RKO (cell line): ENCODE measurements around the gene RLN3.

ENCODE experiments used
- DNase-seq: peaks from one replicate; pipeline ENCODE4 v3.0.0-alpha.2; 2016; ENCODE audit warnings: low spot score

Gene RLN3, protein sequence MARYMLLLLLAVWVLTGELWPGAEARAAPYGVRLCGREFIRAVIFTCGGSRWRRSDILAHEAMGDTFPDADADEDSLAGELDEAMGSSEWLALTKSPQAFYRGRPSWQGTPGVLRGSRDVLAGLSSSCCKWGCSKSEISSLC

DNA sequence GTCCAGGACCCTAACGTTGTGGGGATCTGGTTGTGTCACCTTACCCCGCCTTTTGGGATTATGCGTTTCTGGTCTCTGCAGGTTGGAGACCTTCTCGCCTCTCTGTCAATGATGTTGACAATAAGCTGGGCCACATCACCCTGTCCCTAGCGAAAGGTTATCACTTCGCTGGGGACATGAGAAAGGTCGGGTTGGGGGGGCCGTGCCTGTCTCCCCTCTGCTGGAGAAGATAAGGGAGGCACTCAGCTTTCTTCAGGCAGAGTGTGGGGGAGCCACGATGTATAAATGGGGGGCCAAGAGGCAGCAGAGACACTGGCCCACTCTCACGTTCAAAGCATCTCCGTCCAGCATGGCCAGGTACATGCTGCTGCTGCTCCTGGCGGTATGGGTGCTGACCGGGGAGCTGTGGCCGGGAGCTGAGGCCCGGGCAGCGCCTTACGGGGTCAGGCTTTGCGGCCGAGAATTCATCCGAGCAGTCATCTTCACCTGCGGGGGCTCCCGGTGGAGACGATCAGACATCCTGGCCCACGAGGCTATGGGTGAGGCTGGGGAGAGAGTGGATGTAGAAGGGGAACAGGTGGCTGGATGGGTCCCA is at the start of gene RLN3:
Gene RLN3, plus strand, starts transcription at position 293 of the 595 bp plus-strand sequence. Its CDS starts 57 bp downstream, at position 350.
- no peak for DNase-seq

- DNase-seq: no peak
Measured at GRCh38 chr19:13978351-13979243, 49.4 kb upstream of the RLN3 start.

GRCh38 chr19:13979244-13979615 is 48.7 kb upstream of the RLN3 start:
- DNase-seq: no peak

- DNase-seq: no peak
Measured at GRCh38 chr19:13979686-13980085, 48.3 kb upstream of the RLN3 start.

DNA sequence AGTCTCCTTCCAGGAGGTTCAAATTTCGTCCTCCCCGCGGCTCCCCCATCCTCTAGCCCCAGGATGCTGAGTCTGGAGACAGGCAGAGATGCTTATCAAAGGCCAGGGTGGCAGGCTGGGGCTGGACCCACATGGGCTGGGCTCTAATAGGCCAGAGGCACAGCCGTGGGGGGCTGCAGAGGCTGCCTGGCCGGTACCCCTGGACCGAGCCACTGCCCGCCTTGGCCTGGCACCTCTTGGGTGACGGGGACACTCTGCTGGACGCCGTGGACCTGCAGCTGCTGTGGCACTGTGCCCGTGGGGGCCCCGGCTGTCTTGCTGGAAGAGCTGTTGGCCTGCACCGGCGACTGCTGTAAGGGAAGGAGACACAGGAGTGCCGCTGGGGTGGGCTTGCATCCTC is 47.6 kb upstream of the RLN3 start:
- no peak for DNase-seq

DNA sequence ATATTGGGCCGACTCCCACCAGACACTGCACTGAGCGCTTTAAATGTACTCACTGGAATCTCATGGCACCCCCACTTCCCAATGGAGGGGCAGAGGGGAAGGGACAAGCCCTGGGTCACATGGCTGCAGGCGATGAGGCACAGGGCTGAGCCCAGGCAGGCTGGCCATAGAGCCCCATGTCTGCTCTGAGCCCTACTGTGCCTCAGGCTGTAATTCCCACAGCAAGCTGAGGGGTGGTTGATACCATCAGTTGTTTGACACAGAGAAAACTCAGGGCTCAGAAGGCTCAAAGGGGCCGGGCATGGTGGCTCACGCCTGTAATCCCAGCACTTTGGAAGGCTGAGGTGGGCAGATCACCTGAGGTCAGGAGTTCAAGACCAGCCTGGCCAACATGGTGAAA is 46.9 kb upstream of the RLN3 start:
- DNase-seq: no peak

GRCh38 chr19:13981467-13981866 is 46.5 kb upstream of the RLN3 start:
- no peak for DNase-seq

DNA sequence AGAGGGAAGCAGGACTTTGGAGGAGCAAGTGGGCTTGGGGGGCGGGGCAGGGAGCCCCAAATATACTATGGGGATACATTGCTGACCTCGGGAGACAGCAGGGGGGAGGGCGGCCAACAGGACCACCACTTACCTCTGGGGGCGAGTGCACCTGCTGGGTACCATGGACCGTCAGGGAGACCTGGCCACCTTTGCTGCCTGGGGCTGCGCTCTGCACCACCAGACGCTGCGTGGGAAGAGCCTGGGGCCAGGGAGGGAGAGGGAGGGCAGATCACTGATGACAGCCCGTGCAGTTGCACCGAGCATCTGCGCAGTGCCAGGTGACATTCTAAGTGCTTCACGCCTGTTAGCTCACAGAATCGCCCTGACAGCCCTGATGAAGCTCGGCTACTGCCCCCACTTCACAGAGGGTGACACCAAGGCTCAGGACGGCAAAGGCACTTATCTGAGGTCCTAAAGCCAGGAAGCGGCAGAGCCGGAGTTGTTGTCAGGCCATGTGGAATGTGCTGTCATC is 45.9 kb upstream of the RLN3 start:
- DNase-seq: no peak

GRCh38 chr19:13982773-13983172 is 45.2 kb upstream of the RLN3 start:
- DNase-seq: no peak

DNA sequence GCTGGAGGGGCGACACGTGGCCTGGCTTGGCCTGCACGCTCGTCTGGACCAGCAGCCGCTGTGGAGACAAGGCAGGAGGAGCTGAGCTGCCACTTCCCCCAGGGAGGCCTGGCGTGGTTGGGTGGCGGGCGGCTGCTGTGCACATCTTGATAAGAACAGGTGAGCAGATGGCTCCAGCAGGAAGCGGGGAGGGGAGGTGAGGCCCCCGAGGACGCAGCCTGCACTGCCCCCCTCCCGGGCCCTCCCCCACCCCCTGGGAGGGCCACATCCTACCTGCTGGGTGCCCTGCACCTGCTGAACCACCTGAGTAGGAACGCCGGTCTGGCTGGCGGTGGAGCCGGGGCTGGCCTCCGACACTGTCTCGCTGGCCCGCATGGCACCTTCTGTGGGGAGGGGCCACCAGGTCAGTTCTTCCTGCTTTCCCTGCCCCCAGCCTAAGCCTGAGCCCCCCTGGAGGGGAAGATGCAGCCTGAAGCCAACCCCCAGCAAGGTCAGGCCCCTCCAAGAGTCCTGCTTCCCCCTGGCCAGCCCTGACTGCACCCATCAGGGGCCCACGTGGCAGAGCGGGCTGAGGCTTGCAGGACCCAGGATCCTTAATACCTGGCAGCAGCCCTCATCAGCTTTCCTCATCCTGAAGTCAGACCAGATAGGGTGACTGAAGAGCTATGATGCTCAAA is 44.6 kb upstream of the RLN3 start:
- no peak for DNase-seq

DNA sequence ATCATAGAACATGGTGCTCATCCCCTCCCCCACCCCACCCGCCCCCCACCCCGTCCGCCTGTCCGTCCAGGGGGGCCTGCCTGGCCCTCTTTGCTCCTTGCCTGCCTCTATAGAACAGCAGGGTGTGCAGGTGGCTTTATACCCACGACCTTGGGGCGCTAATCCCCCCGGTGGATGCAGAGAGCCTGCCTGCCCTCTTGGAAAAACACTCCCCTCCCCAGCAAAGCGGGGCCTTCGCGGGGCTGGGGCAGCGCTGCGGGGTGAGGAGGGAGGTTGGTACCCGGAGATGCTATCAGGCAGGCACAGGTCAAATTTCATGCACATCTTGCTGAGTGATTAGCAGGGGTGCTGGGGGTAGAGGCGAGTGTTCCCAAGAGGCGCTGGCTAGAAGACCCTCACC is 43.8 kb upstream of the RLN3 start:
- DNase-seq: no peak

DNA sequence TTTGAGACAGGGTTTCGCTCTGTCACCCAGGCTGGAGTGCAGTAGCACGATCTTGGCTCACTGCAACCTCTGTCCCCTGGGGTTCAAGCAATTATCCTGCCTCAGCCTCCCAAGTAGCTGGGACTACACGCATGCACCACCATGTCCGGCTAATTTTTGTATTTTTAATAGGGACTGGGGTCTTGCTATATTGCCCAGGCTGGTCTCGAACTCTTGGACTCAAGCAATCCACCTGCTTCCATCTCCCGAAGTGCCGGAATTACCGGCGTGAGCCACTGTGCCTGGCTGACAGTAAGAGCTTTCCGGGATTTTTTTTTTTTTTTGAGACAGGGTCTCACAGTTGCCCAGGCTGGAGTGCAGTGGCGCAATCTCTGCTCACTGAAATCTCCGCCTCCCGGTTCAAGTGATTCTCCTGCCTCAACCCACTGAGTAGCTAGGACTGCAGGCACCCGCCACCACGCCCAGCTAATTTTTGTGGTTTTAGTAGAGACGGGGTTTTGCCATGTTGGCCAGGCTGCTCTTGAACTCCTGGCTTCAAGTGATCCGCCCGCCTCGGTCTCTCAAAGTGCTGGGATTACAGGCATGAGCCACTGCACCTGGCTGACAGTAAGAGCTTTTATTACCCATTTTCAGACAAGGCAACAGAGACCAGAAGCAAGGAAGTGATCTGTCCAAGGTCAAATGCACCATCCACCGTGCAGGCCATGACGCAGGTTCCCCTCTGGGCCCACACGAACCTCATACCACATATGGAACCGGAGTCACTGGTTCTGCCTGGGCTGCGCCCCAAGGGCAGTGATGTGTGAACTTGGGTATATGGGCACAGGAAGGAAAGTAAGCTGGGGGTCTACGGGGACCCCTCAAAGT is 42.8 kb upstream of the RLN3 start:
- no peak for DNase-seq

- no peak for DNase-seq
Measured at GRCh38 chr19:13985771-13986347, 42.1 kb upstream of the RLN3 start.

DNA sequence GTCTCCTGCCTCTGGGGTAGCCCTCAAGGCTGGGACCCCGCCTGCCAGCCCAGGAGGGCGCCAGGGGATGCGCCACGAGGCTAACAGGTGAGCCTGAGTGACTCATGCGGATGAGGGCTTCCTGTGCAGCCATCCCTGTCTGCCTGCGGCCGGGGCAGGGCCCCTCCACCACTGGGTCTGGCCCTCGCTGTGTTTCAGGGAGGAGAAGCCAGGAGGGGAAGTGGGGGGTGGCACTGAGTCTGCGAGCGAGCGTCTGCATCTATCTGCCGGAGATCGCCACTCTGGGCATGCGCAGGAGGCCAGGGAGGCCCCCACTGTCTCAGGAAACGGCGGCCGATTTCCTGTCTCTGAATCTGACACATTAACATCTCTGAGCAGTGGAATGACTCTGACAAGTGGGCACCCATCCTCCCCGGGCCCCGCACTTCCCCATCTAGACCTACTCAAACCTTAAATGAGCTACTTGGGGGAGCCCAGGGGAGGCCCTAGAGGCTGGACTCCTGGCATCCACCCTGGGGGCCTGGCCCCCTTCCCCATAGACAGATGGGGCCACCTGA is 41.5 kb upstream of the RLN3 start:
- DNase-seq: no peak

- no peak for DNase-seq
Measured at GRCh38 chr19:13987101-13987890, 40.7 kb upstream of the RLN3 start.

- DNase-seq: no peak
Measured at GRCh38 chr19:13989487-13989886, 38.5 kb upstream of the RLN3 start.

- no peak for DNase-seq
Measured at GRCh38 chr19:13990085-13990484, 37.9 kb upstream of the RLN3 start.

DNA sequence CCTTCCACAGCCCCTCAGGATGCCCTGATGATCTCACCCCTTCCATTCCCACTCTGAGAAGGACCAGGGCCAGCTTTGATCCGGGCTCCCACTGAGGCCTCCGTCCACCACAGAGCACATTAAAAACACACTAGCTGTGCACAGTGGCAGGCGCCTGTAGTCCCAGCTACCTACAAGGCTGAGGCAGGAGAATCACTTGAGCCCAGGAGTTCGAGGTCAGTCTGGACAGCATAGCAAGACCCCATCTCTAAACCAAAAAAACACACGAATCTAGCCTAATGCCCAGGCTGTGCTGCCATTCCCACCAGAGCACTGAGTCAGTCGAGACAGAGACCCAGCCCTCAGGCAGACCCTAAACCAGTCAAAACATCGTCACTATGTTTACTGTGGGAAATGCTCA is 35.9 kb upstream of the RLN3 start:
- DNase-seq: no peak

DNA sequence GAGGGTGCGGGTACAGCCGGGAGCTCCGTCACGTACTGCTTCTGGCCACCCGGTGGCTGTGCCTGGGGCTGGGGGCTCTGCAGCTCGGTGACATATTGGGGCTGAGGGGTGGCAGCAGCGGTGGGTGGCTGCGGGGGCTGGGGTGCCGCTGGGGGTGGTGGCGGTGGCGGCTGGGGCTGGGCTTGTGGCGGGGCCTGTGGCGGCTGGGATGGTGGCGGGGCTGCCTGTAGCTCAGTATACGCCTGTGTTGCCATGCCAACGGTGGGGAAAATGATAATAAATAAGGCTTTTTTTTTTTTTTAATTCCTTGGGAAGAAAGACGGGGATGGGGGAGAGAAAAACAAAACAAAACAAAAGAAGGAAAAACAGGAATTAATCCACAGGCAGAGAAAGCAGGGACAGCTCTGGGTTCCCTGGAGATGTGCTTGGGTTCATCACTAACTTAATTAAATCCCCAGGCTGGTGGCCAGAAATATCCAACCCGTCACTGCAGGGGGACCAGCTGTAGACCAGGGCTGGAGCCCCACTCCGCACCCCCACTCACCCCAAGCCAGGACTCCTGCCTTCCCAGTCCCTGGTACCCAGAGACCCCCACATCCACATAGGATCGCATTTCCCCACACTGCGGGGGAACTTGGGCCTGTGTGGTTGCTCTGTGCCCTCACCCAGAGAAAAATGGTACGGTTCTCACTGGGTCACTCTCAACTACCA is 34.2 kb upstream of the RLN3 start:
- DNase-seq: no peak
